GM18909 (cell line): ENCODE results near the gene TMEM217.

Experiments
- ATAC-seq: cut with Tn5 transposase; IDR thresholded peaks from one replicate; pipeline ENCODE4 v1.9.1; 2021; ENCODE audit warnings: mild to moderate bottlenecking; ENCODE audit not compliant: unreplicated experiment, poor library complexity

TMEM217 gene

DNA sequence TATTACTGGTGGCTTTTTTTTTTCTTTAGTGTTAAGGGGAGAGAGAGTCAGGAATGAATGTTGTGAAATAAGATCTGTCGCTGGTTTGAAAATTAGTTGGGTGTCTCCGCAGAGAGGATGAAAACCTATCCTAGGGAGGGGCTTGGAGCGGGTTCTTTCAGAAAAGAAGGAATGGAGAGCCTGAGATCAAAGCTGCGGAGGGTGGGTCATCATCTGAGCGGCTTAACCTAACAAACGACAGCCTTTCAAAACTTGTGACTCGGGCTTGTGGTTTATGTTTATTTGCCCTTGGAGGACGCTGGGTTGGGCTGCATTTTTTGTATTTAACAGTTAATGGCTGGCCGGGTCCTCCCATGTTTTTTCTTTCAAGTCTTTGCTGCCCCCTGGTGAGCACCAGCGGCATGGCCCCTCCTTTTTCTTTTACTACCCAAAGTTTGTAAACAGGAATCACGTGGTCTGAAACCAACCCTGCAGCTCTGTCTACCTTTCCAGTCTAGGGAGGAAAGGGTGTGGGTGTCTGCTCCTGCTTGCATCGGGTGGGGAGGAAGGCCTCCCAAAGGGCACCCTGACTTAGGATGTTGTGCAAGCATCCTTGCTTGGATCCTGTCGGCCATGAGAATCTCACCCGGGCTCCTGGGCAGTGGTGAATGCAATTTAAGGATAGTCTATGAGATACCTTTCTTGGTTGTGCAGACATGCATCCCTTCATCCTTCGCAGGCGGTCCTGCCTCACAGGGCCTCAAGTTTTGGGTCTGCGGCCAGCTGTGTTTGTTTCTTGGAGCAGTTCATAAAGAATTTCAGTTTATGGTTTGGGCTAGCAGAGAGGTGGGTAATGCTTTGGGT is 85.8 kb downstream of the TMEM217 start:
- peak; percentile 32 for ATAC-seq

- no peak for ATAC-seq
Measured at GRCh38 chr6:37171201-37171969, 86.6 kb downstream of the TMEM217 start.

- peak; percentile 34 for ATAC-seq
Measured at GRCh38 chr6:37170273-37171200, 87.4 kb downstream of the TMEM217 start.

GRCh38 chr6:37169496-37170272 is 88.3 kb downstream of the TMEM217 start, which contains the start of gene PIM1:
Gene PIM1, plus strand, starts transcription at chr6:37170152. Its CDS starts 424 bp downstream, at chr6:37170576.
- peak; percentile 73 for ATAC-seq

- ATAC-seq, result no peak
Measured at GRCh38 chr6:37168811-37169495, 89.0 kb downstream of the TMEM217 start.

DNA sequence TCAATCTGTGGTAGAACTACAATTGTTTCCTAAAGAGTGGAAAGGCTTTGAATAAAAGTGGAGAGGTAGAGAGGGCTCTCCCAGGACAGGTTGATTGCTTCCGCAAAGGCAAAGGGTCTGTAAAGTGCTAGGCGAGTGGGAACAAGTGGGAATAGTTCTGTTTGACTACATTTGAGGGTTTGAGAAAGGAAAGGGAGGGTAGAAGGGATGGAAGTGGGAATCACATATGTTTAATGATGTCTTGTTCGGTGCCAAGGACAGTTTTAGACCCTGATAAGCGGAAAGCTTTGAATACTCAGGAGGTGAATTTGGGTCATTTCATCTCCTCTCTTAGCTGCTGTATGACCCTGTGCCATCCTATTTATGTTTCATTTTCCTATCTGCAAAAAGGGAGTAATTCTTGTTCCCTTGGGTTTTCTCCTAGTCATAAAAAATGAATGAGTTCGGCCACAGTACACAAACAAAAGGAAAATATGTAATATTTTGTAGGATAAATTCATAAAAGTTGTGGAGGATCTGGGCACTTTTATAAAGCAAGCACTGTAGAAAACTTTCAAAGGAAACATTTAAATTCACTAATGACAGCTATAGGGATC is 89.7 kb downstream of the TMEM217 start:
- ATAC-seq, result no peak

GRCh38 chr6:37162740-37163139 is 95.2 kb downstream of the TMEM217 start:
- ATAC-seq, result no peak
